Activated CD4-positive, alpha-beta T cell treated with anti-CD3 and anti-CD28 coated beads for 48 hours (primary cell): ENCODE measurements around the gene RAD51.
"Not testable (repeated sequence)": the region's sequence is repeated elsewhere in the genome, so short reads cannot be mapped to it uniquely, and the experiment has no call there.

Experiments used
- DNase-seq: peaks from one replicate; pipeline ENCODE4 v3.0.0-alpha.2; 2020

RAD51 gene

DNA sequence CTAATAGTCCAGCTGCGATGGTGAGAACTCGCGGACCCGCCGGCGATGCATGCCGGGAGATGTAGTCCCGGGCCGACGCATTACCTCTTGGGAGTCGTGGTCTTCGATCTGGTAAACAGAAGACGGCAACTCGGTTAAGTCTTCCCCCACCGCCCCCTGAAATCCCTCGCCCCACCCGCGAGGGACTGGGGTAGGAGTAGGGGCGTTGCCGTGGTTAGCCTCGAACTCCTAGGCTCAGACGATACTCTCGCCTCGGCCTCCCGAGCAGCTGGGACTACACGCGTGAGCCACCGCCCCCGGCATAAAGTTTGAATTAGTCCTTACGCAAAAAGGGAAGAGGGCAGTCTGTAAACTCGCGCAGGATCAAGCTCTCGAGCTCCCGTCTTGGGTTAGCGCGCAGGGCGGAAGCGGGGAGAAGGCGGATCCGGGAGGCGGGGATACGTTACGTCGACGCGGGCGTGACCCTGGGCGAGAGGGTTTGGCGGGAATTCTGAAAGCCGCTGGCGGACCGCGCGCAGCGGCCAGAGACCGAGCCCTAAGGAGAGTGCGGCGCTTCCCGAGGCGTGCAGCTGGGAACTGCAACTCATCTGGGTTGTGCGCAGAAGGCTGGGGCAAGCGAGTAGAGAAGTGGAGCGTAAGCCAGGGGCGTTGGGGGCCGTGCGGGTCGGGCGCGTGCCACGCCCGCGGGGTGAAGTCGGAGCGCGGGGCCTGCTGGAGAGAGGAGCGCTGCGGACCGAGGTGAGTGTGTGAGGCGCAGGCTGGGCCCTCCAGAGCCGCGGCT, at the start of gene RAD51:
RAD51 (plus strand) TSS at position 487 of the 781 bp plus-strand sequence. CDS start 3,585 bp downstream, outside the sequence.
- peak; percentile 97 for DNase-seq

DNA sequence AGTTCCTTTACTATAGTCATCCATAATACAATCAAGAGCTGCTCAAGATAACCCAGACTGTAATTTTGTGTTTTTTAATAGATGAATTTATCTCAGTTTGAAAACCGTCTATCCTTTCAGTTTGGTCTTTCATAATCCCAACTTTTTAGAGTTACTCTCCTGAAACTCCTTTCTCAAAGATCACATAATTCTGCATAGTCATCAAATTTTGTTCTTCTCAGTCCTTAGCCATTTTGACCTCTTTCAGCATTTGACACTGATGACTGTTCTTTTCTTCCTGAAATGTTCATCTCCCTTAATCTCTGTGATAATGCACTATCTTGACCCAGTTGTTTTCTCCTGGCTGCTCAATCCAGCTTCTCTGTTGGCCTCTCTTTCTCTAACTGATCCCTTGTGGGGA, 47.5 kb upstream of the RAD51 start:
- no peak for DNase-seq

DNA sequence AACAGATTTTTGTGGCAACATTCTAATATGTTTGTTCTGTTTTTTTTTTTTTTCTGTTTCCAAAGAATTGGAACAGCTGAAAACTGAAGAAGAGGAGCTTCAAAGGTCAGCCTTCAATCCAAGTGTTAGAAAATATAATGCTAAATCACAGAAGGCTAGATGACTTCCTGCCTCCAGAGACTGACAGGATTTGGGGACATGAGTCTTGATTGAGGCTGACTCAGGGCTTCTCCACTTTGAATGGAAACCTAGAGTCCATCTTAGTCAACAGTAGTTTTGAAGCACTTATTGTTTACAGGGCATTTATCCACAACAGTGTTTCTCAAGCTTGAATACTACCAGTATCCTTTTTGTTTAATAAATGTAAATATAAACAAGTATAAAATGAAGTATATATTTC, 44.5 kb upstream of the RAD51 start:
- DNase-seq = no peak

DNA sequence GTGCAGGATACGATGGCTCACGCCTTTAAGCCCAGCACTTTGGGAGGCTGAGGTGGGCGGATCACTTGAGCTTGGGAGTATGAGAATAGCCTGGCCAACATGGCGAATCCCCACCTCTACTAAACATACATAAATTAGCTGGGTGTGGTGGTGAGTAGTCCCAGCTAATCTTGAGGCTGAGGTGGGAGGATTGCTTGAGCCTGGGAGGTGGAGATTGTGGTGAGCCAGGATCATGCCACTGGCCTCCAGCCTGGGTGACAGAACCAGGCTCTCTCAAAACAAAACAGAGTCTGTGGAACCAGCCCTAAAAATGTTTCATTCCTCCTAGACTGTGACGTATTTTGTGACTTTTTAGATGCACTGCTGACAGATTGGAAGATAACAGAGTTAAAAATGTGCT, 34.3 kb upstream of the RAD51 start:
- no peak for DNase-seq

DNA sequence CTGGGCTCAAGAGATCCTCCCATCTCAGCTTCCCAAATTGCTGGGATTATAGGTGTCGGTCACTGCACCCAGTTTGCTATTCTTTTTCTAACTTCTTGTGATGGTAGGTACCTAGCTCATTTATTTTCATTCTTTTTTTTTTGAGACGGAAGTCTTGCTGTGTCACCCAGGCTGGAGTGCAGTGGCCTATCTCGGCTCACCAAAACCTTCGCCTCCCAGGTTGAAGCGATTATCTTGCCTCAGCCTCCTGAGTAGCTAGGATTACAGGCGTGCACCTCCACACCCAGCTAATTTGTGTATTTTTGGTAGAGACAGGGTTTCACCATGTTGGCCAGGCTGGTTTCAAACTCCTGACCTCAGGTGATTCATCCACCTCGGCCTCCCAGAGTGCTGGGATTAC, 30.1 kb upstream of the RAD51 start:
- no peak for DNase-seq

DNA sequence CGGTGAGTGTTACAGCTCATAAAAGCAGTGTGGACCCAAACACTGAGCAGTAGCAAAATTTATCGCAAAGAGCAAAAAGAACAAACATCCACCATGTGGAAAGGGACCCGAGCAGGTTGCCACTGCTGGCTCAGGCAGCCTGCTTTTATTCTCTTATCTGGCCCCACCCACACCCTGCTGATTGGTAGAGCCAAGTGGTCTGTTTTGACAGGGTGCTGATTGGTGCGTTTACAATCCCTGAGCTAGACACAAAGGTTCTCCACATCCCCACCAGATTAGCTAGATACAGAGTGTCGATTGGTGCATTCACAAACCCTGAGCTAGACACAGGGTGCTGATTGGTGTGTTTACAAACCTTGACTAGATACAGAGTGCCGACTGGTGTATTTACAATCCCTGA, 18.7 kb upstream of the RAD51 start:
- DNase-seq = not testable (repeated sequence)

DNA sequence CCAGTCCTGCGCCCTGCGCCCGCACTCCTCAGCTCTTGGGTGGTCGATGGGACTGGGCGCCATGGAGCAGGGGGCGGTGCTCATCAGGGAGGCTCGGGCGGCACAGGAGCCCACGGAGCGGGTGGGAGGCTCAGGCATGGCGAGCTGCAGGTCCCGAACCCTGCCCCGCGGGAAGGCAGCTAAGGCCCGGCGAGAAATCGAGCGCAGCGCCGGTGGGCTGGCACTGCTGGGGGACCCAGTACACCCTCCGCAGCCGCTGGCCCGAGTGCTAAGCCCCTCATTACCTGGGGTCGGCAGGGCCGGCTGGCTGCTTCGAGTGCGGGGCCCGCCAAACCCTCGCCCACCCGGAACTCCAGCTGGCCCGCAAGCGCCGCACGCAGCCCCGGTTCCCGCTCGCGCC, 18.1 kb upstream of the RAD51 start:
- DNase-seq = not testable (repeated sequence)

DNA sequence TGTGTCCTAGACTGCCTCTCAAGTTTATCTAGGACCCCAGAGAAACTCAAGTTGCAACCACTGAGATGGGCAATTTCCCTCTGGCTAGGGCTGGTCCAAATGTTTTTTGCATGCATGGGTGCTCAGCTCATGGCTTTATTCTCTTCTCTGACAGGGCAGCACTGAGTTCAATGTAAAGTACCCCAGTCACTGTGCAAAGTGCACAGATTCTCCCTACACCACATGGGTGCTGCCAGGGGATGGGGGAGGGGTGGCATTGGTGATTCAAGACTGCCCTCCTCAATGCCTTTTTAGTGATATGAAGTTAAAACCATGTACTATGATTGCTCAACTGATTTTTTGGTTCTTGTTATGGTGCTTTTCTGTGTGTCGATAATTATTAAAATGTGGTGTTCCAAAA, 14.8 kb upstream of the RAD51 start:
- no peak for DNase-seq

DNA sequence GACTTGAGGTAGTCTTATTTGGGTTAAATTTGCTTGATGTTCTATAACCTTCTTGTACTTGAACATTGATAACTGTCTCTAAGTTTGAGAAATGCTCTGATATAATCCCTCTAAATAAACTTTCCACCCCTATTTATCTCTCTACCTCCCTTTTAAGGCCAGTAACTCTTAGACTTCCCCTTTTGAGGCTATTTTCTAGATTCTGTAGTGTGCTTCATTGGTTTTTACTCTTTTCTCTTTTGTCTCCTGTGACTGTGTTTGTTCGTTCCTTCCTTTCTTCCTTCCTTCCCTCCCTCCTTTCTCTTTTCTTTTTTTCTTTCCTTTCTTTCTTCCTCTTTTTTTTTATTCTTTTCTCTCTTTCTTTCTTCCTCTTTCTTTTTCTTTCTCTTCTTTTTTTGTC, 14.0 kb upstream of the RAD51 start:
- not testable (repeated sequence) for DNase-seq

DNA sequence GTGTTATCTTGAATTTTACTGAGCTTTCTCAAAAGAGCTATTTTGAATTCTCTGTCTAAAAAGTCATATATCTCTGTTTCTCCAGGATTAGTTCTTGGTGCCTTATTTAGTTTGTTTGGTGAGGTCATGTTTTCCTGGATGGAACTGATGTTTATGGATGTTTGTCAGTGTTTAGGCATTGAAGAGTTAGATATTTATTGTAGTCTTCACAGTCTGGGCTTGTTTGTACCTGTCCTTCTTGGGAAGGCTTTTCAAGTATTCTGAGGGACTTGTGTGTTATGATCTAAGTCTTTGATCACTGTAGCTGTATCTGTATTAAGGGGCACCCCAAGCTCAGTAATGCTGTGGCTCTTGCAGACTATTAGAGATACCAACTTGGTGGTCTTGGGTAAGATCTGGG, 10.6 kb upstream of the RAD51 start:
- no peak for DNase-seq

DNA sequence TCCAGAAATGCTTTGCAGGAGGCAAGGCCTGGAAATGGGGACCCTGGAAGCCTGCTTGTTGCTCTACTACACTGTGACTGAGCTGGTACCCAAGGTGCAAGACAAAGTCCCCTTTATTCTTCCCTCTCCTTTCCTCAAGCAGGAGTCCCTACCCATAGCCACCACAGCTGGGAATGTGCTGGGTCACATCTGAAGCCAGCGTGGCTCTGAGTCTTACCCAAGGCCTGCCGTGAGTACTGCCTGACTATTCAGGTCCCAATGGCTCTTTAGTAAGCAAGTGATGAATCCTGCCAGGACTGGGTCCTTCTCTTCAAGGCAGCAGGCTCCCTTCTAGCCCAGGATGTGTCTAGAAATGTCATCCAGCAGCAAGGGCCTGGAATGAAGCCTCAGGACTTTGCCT, 9.6 kb upstream of the RAD51 start:
- no peak for DNase-seq

DNA sequence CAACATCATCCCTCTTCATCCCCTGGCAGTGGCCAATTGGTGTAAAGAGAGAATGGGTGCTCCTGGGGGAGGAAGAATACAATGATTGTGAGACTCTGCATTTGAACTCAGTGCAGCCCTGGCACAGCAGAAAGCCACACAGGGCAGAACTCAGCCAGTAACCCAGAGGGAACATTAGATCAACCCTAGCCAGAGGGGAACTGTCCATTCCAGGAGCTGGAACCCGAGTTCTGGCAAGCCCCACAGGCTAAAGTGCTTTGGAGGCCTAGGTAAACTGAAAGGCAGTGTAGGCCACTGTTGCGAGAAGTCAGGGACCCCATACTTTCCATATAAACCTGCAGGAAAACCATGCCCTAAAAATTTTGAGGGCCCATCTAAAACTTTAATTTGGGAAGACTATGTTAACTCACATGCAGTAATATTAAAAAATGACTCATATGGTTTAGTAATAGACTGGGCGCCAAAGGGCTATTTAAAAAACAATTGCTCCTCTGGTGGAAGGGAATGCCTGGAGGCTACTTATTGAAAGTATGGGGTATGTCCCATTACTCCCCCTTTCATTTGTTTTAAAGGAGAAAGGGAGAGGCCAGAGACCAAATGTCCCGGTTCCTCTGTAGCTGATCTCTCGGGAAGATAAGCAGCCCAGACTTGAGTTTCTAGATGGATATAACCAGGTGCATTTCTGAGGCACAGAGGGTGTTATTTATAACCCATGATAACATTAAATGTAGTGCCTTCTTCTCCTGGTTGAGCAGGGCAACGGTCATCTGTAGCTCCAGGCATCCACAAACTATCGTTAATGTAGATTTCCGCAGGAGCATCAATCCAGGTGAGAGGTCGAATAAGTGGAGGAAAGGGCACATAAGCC, 5.8 kb upstream of the RAD51 start:
- DNase-seq = no peak

DNA sequence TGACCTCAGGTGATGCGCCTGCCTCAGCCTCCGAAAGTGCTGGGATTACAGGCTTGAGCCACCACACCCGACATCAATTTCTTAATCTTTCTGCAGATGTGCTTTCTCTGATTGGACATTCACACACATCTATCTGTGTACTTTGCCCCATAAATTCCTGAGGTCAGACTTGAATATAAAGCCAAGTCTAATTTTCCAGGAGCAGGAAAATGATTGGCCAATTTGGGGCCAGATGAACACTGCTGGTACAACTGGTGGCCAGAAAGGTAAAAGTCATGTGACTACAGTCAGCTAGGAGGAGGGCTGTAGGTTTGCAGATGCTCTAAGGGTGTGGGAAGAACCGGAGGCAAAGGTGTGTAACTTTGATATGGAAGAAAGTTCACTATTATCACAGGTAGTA, 3.2 kb upstream of the RAD51 start:
- no peak for DNase-seq

DNA sequence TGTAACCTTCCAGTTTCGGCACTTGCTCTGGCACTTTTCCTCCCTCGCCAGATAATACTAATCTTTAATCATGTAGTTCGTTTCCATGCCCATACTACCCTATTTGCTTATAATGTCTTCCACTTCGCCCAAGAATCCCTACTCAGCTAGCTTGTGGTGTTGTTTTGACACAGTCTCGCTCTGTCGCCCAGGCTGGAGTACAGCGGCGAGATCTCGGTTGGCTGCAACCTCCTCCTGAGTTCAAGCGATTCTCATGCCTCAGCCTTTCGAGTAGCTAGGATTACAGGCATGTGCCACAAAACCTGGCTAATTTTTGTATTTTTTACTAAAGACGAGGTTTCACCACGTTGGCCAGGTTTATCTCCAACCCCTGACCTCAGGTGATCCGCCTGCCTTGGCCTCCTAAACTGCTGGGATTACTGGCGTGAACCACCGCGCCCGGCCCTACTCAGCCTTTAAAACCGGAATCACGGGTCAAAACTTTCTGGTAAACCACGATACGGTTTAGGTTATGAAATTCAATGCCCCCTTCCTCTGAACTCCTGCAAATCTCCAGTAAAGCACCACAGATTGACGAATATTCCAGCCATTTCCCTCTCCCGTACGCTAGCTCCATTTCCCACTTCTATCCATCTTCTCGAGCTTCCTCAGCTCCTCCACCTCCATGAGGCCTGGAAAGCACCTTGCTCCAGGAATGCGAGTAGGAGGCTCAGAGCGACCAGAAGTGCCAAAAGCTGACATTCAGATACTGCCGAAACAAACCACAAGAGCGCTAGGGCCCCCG, 878 bp upstream of the RAD51 start:
- DNase-seq = peak; percentile 27

DNA sequence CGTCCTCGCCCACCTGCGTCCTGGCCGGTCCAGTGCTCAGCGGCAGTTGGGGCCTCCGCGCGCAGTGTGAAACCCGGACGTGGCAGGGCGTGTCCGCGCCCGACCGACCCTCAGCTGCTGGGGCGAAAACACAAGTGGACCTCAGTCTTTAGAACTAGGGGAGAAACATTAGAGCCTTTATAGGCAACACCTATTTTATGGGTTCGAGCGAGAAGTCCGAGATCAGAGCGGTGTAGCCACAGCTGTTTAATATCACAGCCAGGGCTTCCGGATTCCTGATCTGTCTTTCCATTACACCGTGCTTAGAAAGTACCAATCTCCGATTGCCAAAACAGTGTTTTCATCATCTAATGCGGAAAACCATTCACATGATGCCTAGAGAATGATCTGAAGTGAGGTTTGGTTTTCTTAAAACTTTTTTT, 506 bp downstream of the RAD51 start:
- no peak for DNase-seq

DNA sequence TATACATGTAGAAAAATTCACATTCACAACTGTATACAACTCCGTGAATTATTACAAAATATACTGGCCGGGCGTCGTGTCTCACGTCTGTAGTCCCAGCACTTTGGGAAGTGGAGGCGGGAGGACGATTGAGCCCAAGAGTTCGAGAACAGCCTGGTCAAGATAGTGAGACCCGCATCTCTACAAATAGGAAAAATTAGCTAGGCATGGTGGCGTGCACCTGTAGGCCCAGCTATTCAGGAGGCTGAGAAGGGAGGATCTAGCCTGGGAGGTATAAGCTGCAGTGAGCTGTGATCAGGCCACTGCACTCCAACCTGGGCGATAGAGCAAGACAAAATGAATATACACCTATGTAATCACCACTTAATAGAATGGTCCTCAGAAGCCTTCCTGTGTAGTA, 1.3 kb downstream of the RAD51 start:
- DNase-seq = no peak

DNA sequence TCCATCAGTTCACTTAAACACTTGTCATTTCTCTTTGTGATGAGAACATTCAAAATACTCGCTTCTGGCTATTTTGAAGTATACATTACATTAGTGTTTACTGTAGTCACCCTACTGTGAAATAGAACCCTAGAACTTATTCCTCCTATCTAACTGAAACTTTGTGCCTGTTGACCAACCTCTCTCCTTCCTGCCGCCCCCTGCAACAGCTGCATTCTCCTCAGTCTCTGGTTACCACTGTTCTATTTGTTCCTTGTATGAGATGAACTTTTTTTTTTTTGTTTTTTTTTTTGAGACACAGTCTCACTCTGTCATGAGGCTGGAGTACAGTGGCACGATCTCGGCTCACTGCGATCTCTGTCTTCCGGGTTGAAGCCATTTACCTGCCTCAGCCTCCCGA, 2.9 kb downstream of the RAD51 start:
- no peak for DNase-seq

DNA sequence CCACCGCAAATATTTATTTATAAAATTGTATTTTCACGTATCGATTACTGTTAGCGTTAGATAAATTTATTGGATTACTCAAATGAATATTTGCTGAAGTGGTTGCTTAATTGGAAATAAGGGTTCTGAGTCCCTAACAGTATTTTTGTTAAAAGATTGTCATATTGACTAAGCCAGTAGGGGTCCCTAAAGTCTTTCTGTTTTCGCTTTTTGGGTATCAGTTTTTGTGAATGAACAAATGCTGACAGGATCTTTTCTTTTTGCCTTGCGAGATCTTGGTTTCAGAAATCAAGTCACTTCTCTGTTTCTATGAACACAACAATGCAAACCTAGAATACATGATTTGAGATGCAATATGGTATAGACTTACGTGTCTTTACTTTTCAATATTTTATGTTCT, 7.1 kb downstream of the RAD51 start:
- DNase-seq = no peak

DNA sequence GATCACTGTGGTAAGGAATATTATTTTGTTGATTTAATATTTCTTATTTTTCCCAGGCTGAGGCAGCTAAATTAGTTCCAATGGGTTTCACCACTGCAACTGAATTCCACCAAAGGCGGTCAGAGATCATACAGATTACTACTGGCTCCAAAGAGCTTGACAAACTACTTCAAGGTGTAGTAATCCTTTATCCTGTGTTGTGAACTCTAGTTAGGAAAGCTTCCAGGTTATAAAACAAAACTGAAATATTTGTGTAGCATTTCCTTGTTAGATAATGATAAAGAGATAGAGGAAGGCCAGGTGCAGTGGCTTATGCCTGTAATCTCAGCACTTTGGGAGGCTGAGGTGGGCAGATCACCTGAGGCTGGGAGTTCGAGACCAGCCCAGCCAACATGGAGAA, 11.1 kb downstream of the RAD51 start:
- DNase-seq = no peak

DNA sequence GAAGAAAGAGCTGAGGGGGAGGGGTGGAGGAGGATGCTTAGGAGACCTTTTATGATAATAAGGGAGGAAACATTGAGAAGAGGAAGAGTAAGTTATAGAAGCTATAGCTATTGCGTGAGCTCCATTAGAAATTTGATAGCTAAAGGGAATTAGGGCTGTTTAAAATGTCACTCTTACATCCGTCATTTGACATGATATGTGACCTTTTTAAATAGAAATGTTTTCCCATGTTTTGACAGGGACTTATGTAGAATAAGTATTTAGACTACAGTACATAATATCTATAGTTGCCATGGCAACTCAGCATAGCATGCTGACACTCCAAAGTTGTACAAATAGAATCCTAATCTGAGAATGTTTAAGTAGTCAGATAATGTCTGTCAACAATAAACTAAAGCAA, 19.2 kb downstream of the RAD51 start:
- no peak for DNase-seq

DNA sequence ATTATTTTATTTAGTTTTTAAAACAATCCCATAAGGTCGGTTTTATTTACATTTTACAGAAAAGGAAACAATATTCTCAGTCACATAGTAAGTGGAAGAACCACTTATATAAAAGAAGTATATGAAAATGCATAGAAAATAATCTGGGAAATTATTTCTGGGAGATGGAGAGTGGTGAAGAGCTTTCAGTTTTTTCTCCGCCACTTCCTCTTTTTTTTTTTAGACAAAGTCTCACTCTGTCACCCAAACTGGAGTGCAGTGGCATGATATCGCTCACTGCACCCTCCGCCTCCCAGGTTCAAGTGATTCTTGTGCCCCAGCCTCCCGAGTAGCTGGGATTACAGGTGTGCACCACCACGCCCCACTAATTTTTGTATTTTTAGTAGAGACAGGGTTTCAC, 21.2 kb downstream of the RAD51 start:
- no peak for DNase-seq

DNA sequence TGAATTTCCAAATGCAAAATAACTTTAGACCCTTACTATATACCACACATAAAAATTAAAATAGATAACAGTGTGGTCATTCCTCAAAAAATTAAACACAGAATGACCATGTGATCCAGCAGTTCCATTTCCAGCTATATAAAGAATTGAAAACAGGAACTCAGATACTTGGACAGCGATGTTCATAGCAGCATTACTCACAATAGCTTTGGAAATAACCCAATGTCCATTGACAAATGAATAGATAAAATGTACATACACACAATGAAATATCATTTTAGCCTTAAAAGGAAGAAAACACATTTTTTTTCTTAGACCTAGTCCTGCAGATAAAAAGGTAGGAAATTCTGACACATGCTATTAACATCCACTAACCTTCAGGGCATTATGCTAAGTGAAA, 26.7 kb downstream of the RAD51 start:
- DNase-seq = no peak

DNA sequence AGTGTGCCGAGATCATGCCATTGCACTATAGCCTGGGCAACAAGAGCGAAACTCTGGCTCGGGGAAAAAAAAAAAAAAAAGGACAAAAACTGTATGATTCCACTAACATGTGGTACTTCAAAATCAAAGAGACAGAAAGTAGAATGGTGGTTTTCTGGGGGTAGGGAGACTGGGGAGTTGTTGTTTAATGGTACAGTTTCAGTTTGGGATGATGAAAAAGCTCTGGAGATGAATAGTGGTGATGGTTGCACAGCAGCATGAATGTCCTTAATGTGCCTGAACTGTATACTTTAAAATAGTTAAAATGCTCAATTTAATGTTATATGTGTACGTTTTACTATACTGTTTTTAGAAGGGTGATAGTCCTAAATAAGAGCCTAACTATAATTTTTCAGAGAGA, 27.4 kb downstream of the RAD51 start:
- no peak for DNase-seq

DNA sequence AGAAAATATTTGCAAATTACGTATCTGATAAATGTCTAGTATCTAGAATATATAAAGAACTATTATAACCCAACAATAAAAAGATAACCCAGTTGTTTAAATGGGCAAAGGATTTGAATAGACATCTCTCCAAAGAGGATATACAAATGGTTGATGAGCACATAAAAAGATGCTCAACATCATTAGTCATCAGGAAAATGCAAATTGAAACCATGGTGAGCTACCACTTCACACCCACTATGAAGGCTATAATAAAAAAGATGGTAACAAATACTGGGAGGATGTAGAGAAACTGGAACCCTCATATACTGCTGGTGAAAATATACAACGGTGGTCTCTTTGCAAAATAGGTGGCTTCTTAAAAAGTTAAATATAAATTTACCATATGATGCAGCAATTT, 28.0 kb downstream of the RAD51 start:
- no peak for DNase-seq
